Osteoblast (primary cell): ENCODE data around the gene PARD3. TPM values are rescaled to one million over a fixed set of nuclear protein-coding genes. Genes with fewer than 3 reads are reported as not detected.

Experiments used
- DNase-seq: peaks from one replicate; pipeline ENCODE4 v3.0.0; 2011; ENCODE audit warnings: low spot score, mixed read lengths; ENCODE audit not compliant: insufficient read length; ENCODE audit errors: missing footprints
- H2AFZ ChIP-seq: 2 replicates; pipeline ENCODE4 v1.6.0; 2011; ENCODE audit warnings: mild to moderate bottlenecking, low read length
- H3K27ac ChIP-seq: 2 replicates; pipeline ENCODE4 v1.5.1; 2011; ENCODE audit warnings: mild to moderate bottlenecking, low read depth, low read length, moderate library complexity
- H3K27me3 ChIP-seq: 2 replicates; pipeline ENCODE4 v1.6.0; 2012; ENCODE audit warnings: mild to moderate bottlenecking, control low read depth, inconsistent platforms, low read length, moderate library complexity; ENCODE audit not compliant: insufficient read depth
- H3K36me3 ChIP-seq: 2 replicates; pipeline ENCODE4 v1.5.1; 2011; ENCODE audit warnings: mild to moderate bottlenecking, low read length, control low read depth, moderate library complexity; ENCODE audit not compliant: insufficient read depth
- H3K4me1 ChIP-seq: 2 replicates; pipeline ENCODE4 v1.5.1; 2011; ENCODE audit warnings: mild to moderate bottlenecking, low read length, control low read depth, moderate library complexity; ENCODE audit not compliant: insufficient read depth
- H3K4me2 ChIP-seq: 2 replicates; pipeline ENCODE4 v1.6.0; 2011; ENCODE audit warnings: mild to moderate bottlenecking, low read length; ENCODE audit not compliant: insufficient read depth
- H3K4me3 ChIP-seq: fragments of 200-600 bp; sonication (generic); 3 replicates; pipeline ENCODE4 v1.5.1; 2012; ENCODE audit warnings: mild to moderate bottlenecking, low read length, inconsistent platforms; ENCODE audit not compliant: insufficient read depth
- H3K79me2 ChIP-seq: 2 replicates; pipeline ENCODE4 v1.6.0; 2012; ENCODE audit warnings: mild to moderate bottlenecking, low read length, control low read depth, inconsistent platforms; ENCODE audit not compliant: insufficient read depth
- H3K9me3 ChIP-seq: 2 replicates; pipeline ENCODE4 v1.5.1; 2011; ENCODE audit warnings: low read depth, low read length, control low read depth
- H4K20me1 ChIP-seq: 2 replicates; pipeline ENCODE4 v1.6.0; 2012; ENCODE audit warnings: mild to moderate bottlenecking, low read length, control low read depth; ENCODE audit not compliant: insufficient read depth
- total RNA-seq: library from RNA; depleted of rRNA; stranded (reverse); fragments of >200 nt; gene quantifications from 2 replicates; pipeline ENCODE4 v1.2.3, GENCODE V29; 2012
- TF ChIP-seq, protein P1 (sequence below): IDR thresholded peaks from 2 replicates; pipeline ENCODE4 v1.5.1; 2011; ENCODE audit warnings: mild to moderate bottlenecking, low read depth, low read length, moderate library complexity; ENCODE audit errors: extremely low read depth

PARD3 gene
- total RNA-seq, 1 donor = 71.7 TPM

DNA sequence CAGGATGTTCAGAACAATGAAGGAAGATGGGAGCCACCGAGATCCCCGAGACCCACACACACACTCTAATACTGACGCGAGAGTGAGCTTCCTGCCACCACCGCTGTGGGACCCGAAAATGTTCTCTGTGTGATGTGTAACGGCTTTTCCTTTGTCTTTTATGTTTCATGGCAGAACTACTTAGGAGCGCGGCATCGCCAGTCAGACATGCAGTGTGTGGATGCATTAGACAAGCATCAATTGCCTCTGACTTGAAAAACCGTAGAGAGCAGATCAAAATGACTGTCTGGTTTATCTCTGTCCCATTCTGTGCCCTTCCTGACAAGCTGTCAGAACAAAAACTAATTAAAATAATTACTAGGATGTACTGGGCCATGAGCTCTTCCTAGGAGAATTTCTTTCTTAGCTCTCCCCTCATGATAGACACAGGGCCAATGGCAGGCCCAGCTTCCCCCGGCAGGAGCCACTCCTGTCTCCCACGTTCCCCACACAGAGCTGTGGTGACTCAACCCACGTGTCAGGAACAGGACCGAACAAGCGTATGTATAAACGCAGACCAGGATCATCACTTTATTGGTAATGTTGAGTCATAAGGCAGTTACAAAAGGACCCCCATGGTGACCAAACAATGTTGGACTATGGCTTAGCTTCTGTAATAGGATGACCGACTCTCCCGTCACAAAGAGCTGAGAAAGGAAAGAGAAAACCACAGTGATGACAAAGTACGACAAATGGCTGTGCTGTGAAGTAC is 705.0 kb downstream of the PARD3 start:
- TF ChIP-seq, protein P1, sequence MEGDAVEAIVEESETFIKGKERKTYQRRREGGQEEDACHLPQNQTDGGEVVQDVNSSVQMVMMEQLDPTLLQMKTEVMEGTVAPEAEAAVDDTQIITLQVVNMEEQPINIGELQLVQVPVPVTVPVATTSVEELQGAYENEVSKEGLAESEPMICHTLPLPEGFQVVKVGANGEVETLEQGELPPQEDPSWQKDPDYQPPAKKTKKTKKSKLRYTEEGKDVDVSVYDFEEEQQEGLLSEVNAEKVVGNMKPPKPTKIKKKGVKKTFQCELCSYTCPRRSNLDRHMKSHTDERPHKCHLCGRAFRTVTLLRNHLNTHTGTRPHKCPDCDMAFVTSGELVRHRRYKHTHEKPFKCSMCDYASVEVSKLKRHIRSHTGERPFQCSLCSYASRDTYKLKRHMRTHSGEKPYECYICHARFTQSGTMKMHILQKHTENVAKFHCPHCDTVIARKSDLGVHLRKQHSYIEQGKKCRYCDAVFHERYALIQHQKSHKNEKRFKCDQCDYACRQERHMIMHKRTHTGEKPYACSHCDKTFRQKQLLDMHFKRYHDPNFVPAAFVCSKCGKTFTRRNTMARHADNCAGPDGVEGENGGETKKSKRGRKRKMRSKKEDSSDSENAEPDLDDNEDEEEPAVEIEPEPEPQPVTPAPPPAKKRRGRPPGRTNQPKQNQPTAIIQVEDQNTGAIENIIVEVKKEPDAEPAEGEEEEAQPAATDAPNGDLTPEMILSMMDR = no peak
- Histone ChIP-seq H3K79me2 (no peaks in the 10 kb centered on the region), H3K36me3 (no peaks in the 10 kb centered on the region), H3K9me3 (no peaks in the 10 kb centered on the region), H3K27me3 (no peaks in the 10 kb centered on the region), H3K4me1 (peaks cover 3% of the 10 kb centered on the region), H2AFZ (no peak overlapping the region), H4K20me1 (no peaks in the 10 kb centered on the region), H3K4me3 (no peak overlapping the region), H3K27ac (no peak overlapping the region), H3K4me2 (no peak overlapping the region)
- peak; percentile 80 for DNase-seq

- TF ChIP-seq, protein P1 = no peak
Observed at GRCh38 chr10:34109495-34109894, 705.6 kb downstream of the PARD3 start.

DNA sequence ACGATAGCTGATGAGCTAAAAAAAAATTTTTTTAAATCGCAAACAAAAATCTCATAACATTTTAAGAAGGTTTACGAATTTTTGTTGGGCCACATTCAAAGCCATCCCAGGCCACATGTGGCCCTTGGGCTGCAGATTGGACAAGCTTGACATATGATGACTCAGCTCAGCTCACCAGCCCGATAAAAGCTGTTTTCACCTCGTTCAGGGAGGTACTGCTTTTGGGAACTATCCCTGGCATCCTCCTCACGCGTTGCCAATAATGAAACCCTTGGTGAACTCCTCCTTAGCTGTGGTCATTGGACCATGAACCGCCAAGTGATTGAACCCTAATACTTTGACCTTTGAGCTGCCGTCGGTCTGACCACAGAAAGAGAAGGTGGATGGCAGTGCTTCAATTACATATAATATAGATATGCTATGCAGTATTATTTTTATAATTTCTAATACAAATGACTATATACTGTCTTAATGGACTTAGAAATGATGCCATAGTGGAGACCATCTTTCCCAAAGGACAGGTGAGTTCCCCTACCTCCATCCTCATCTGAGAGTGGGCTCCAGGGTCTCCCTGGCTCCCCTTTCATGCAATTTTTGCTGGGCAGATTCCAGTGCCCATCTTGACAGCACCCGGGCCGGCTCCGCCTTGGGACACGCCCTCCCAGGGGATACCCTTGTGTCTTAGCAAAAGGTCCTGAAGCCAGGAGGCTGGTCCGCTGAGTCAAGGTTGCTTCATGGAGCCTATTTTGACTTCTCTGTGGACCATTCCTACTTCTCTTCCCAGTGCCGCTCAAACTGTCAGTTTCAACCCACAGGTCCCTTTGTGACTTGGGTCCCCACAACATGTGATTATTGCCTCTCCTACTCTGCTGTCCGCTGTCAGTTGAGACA is 707.2 kb downstream of the PARD3 start:
- Histone ChIP-seq H3K79me2 (no peaks in the 10 kb centered on the region), H3K4me2 (no peak overlapping the region), H2AFZ (no peak overlapping the region), H3K9me3 (no peaks in the 10 kb centered on the region), H3K27me3 (no peaks in the 10 kb centered on the region), H3K36me3 (no peaks in the 10 kb centered on the region), H3K27ac (no peak overlapping the region), H4K20me1 (no peaks in the 10 kb centered on the region), H3K4me1 (peaks cover 7% of the 10 kb centered on the region), H3K4me3 (no peak overlapping the region)
- DNase-seq = no peak
- TF ChIP-seq, protein P1 = no peak

More at GRCh38 chr10:34109495-34109894, 705.6 kb downstream of the PARD3 start:
- Histone ChIP-seq H2AFZ (no peak overlapping the region), H3K27ac (no peak overlapping the region), H3K9me3 (no peaks in the 10 kb centered on the region), H3K4me2 (no peak overlapping the region), H3K79me2 (no peaks in the 10 kb centered on the region), H3K36me3 (no peaks in the 10 kb centered on the region), H3K4me1 (peaks cover 7% of the 10 kb centered on the region), H3K27me3 (no peaks in the 10 kb centered on the region), H4K20me1 (no peaks in the 10 kb centered on the region), H3K4me3 (no peak overlapping the region)
- DNase-seq = no peak

GRCh38 chr10:34106356-34106885 is 708.7 kb downstream of the PARD3 start:
- H3K79me2 ChIP-seq = no peaks in the 10 kb centered on the region
- DNase-seq = no peak
- H3K4me2 ChIP-seq = no peak overlapping the region
- no peaks in the 10 kb centered on the region for H3K9me3 ChIP-seq
- H3K27ac ChIP-seq = no peak overlapping the region
- no peak overlapping the region for H2AFZ ChIP-seq
- TF ChIP-seq, protein P1 = no peak
- H4K20me1 ChIP-seq = no peaks in the 10 kb centered on the region
- H3K36me3 ChIP-seq = no peaks in the 10 kb centered on the region
- no peaks in the 10 kb centered on the region for H3K27me3 ChIP-seq
- peaks cover 19% of the 10 kb centered on the region for H3K4me1 ChIP-seq
- H3K4me3 ChIP-seq = no peak overlapping the region
